HPDE6-E6E7 (cell line): ENCODE measurements around the gene DOCK2.
"Not testable (repeated sequence)": the region's sequence is repeated elsewhere in the genome, so short reads cannot be mapped to it uniquely, and the experiment has no call there.

ENCODE experiments used
- DNase-seq: peaks from one replicate; pipeline ENCODE4 v3.0.0; 2011; ENCODE audit warnings: missing footprints; ENCODE audit errors: extremely low spot score

Gene DOCK2

GRCh38 chr5:169637085-169637548 lies at the start of gene DOCK2:
TSS of gene DOCK2 (plus strand) at chr5:169637275. CDS start at chr5:169637327, 52 bp downstream.
- DNase-seq, result no peak

- DNase-seq, result no peak
Observed at GRCh38 chr5:169590602-169591001, 46.5 kb upstream of the DOCK2 start.

GRCh38 chr5:169591636-169592035 lies 45.4 kb upstream of the DOCK2 start:
- DNase-seq, result no peak

- peak; percentile 54 for DNase-seq
Observed at GRCh38 chr5:169592937-169593650, 44.0 kb upstream of the DOCK2 start.

GRCh38 chr5:169595172-169595820 lies 41.8 kb upstream of the DOCK2 start:
- no peak for DNase-seq

- no peak for DNase-seq
Observed at GRCh38 chr5:169599451-169599850, 37.6 kb upstream of the DOCK2 start.

- DNase-seq, result no peak
Observed at GRCh38 chr5:169602535-169602934, 34.5 kb upstream of the DOCK2 start.

GRCh38 chr5:169606279-169606678 lies 30.8 kb upstream of the DOCK2 start:
- no peak for DNase-seq

- no peak for DNase-seq
Observed at GRCh38 chr5:169607882-169608281, 29.2 kb upstream of the DOCK2 start.

- no peak for DNase-seq
Observed at GRCh38 chr5:169609716-169610115, 27.4 kb upstream of the DOCK2 start.

- DNase-seq, result no peak
Observed at GRCh38 chr5:169610606-169611005, 26.5 kb upstream of the DOCK2 start.

- no peak for DNase-seq
Observed at GRCh38 chr5:169615561-169615960, 21.5 kb upstream of the DOCK2 start.

GRCh38 chr5:169624307-169624706 lies 12.8 kb upstream of the DOCK2 start:
- not testable (repeated sequence) for DNase-seq

GRCh38 chr5:169626779-169627178 lies 10.3 kb upstream of the DOCK2 start:
- no peak for DNase-seq

GRCh38 chr5:169627551-169627950 lies 9.5 kb upstream of the DOCK2 start:
- no peak for DNase-seq

- no peak for DNase-seq
Observed at GRCh38 chr5:169628892-169629291, 8.2 kb upstream of the DOCK2 start.

- no peak for DNase-seq
Observed at GRCh38 chr5:169629847-169630548, 7.1 kb upstream of the DOCK2 start.

- no peak for DNase-seq
Observed at GRCh38 chr5:169631360-169631759, 5.7 kb upstream of the DOCK2 start.

GRCh38 chr5:169632946-169633345 lies 4.1 kb upstream of the DOCK2 start:
- no peak for DNase-seq

GRCh38 chr5:169634606-169635005 lies 2.5 kb upstream of the DOCK2 start:
- DNase-seq, result no peak

- DNase-seq, result no peak
Observed at GRCh38 chr5:169635936-169636335, 1.1 kb upstream of the DOCK2 start.

GRCh38 chr5:169636477-169637084 lies 494 bp upstream of the DOCK2 start:
- DNase-seq, result no peak
